CD14-positive monocyte (primary cell): ENCODE measurements around the gene POU2AF1. TPM values are rescaled to one million over a fixed set of nuclear protein-coding genes. Genes with fewer than 3 reads are reported as not detected.

Source experiments
- DNase-seq, 3 donors: peaks; one replicate each; pipeline ENCODE4 v3.0.0-alpha.2; 2011 to 2022
- H2AFZ ChIP-seq: 2 replicates; pipeline ENCODE4 v1.6.0; 2012; ENCODE audit warnings: mild to moderate bottlenecking, low read depth, low read length, inconsistent platforms; ENCODE audit not compliant: insufficient read depth, poor library complexity, severe bottlenecking
- H3K27ac ChIP-seq, 2 donors: 1 replicate in 1 of 2; 2 replicates in 1 of 2; pipeline ENCODE4 v1.5.1; 2012 to 2013; ENCODE audit warnings: low read length in 2 of 2, control low read depth in 1 of 2, inconsistent platforms in 1 of 2, low read depth in 1 of 2, mild to moderate bottlenecking in 1 of 2
- H3K27me3 ChIP-seq, 2 donors: one replicate each; pipeline versions ENCODE4 v1.6.0 to v1.6.1; 2011 to 2013; ENCODE audit warnings: low read length in 2 of 2; ENCODE audit not compliant: control insufficient read depth in 2 of 2, insufficient read depth in 2 of 2
- H3K36me3 ChIP-seq, 2 donors: replicated peaks in 1 of 2; 1 replicate in 1 of 2; 2 replicates in 1 of 2; pipeline versions ENCODE4 v1.5.1 to v1.6.1; 2012 to 2013; ENCODE audit warnings: low read length in 2 of 2, control low read depth in 1 of 2, inconsistent platforms in 1 of 2, mild to moderate bottlenecking in 1 of 2; ENCODE audit not compliant: insufficient read depth in 2 of 2, control insufficient read depth in 1 of 2
- H3K4me1 ChIP-seq, 2 donors: 1 replicate in 1 of 2; 2 replicates in 1 of 2; pipeline versions ENCODE4 v1.5.1 to v1.6.1; 2012 to 2013; ENCODE audit warnings: low read length in 2 of 2, control low read depth in 1 of 2, inconsistent platforms in 1 of 2, mild to moderate bottlenecking in 1 of 2, moderate library complexity in 1 of 2; ENCODE audit not compliant: insufficient read depth in 2 of 2, control insufficient read depth in 1 of 2
- H3K4me2 ChIP-seq: replicated peaks from 2 replicates; pipeline ENCODE3; 2012; ENCODE audit warnings: low read length, moderate library complexity, mild to moderate bottlenecking; ENCODE audit not compliant: poor library complexity, severe bottlenecking; ENCODE audit errors: extremely low read depth
- H3K4me3 ChIP-seq, 3 experiments: fragments of 200-600 bp in 1 of 3; sonication (generic) in 1 of 3; replicated peaks in 1 of 3; 1 replicate in 2 of 3; 2 replicates in 1 of 3; pipeline ENCODE4 v1.5.1; 2011 to 2013; ENCODE audit warnings: low read length in 3 of 3, mild to moderate bottlenecking in 3 of 3, control low read depth in 2 of 3, low read depth in 2 of 3, inconsistent platforms in 1 of 3, moderate library complexity in 1 of 3
- H3K79me2 ChIP-seq: 2 replicates; pipeline ENCODE4 v1.6.0; 2012; ENCODE audit warnings: mild to moderate bottlenecking, control low read depth, inconsistent platforms, low read length, moderate library complexity; ENCODE audit not compliant: insufficient read depth
- H3K9ac ChIP-seq: 2 replicates; pipeline ENCODE4 v1.6.0; 2017; ENCODE audit warnings: low read length, mild to moderate bottlenecking; ENCODE audit not compliant: insufficient read depth, poor library complexity, severe bottlenecking
- H3K9me3 ChIP-seq, 2 donors: replicated peaks in 1 of 2; 1 replicate in 1 of 2; 2 replicates in 1 of 2; pipeline versions ENCODE4 v1.5.1 to v1.6.1; 2012 to 2013; ENCODE audit warnings: low read length in 2 of 2, control low read depth in 1 of 2; ENCODE audit not compliant: control insufficient read depth in 1 of 2, insufficient read depth in 1 of 2
- H4K20me1 ChIP-seq: 2 replicates; pipeline ENCODE4 v1.6.0; 2012; ENCODE audit warnings: mild to moderate bottlenecking, low read length, control low read depth, moderate library complexity; ENCODE audit not compliant: insufficient read depth
- H3K27ac Mint-ChIP-seq, 7 donors: one replicate each; pipeline ENCODE4 v1.8.0; 2020; ENCODE audit warnings: mild to moderate bottlenecking in 7 of 7, mixed read lengths in 7 of 7, moderate library complexity in 6 of 7, inconsistent platforms in 2 of 7
- H3K27me3 Mint-ChIP-seq, 3 donors: one replicate each; pipeline ENCODE4 v1.8.0; 2021 to 2022; ENCODE audit warnings: low read depth in 3 of 3, mild to moderate bottlenecking in 3 of 3, mixed read lengths in 3 of 3, moderate library complexity in 3 of 3, inconsistent platforms in 1 of 3
- H3K36me3 Mint-ChIP-seq, 2 donors: one replicate each; pipeline ENCODE4 v1.8.0; 2020; ENCODE audit warnings: mixed read lengths in 2 of 2, inconsistent platforms in 1 of 2, mild to moderate bottlenecking in 1 of 2
- H3K4me1 Mint-ChIP-seq: one replicate; pipeline ENCODE4 v1.8.0; 2020; ENCODE audit warnings: mild to moderate bottlenecking, mixed read lengths
- H3K4me3 Mint-ChIP-seq, 2 donors: one replicate each; pipeline ENCODE4 v1.8.0; 2020; ENCODE audit warnings: mild to moderate bottlenecking in 2 of 2, mixed read lengths in 2 of 2, moderate library complexity in 1 of 2
- H3K9me3 Mint-ChIP-seq, 7 donors: one replicate each; pipeline ENCODE4 v1.8.0; 2020 to 2022; ENCODE audit warnings: mixed read lengths in 7 of 7, mild to moderate bottlenecking in 6 of 7, moderate library complexity in 6 of 7, inconsistent platforms in 2 of 7
- WGBS: methylation state at CpG from one replicate; pipeline ENCODE4 v1.1.5; 2013; ENCODE audit warnings: missing lambda C conversion rate; ENCODE audit not compliant: insufficient coverage; 5-methylcytosine and 5-hydroxymethylcytosine counted together
- intact Hi-C, 2 donors: fragments of 100-400 bp; cut with micrococcal nuclease; formaldehyde crosslinking; loops; one replicate each; pipeline versions ENCODE4 v1.15.0 to v1.15.1; 2023
- polyA plus RNA-seq, 3 donors: library from polyadenylated mRNA; depleted of rRNA in 1 of 3; unstranded in 2 of 3; stranded (reverse) in 1 of 3; fragments of 300-500 nt in 2 of 3; fragments of >200 nt in 1 of 3; fragmentation: Illumina TruSeq in 2 of 3; gene quantifications; 1 replicate in 2 of 3; 2 replicates in 1 of 3; pipeline ENCODE4 v1.2.3, GENCODE V29; 2012 to 2021
- TF ChIP-seq, protein P1 (sequence below): fragments of 200-600 bp; IDR thresholded peaks from one replicate; pipeline ENCODE4 v1.8.0; 2022; ENCODE audit warnings: antibody characterized with exemption, mild to moderate bottlenecking

POU2AF1 gene
- polyA plus RNA-seq, 3 donors: 0.07 to 0.12 (median 0.09) TPM

DNA sequence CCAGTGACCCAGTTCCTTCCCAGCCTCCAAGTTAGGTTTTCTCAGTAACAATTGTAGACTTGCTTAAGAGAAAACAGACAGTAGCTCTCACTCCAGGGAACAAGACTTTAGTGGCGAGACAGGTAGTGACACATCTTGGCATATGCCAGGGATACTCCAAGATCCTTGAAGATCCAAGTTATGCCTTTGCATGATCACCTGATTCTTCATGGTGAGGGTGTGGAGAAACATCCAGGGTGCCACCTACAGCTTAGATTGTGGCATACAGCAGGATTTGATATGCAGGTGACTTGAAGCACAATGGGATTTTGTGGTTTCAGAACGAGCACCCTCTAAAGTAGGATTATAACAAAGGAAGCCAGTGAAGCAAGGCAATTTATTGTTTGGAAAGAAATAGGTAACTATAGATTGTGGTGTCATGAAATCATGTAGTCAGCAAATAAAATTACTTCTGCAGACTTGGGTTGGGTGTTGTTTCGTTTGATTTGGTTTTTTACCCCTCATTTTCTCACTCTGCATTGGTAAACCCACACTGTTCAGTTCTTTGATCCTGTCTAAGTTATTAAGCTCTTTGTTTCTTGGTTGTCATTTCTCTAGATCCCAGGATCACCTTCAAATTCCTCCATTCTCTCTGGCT is 71.5 kb downstream of the POU2AF1 start:
- Histone ChIP-seq H4K20me1 (no peaks in the 10 kb centered on the region), H3K27me3 (peaks cover 0 to 2% of the 10 kb centered on the region in 2 donors), H2AFZ (no peak overlapping the region), H3K36me3 (no peaks in the 10 kb centered on the region), H3K27ac (no peak overlapping the region), H3K4me1 (no peaks in the 10 kb centered on the region), H3K4me2 (no peak overlapping the region), H3K9me3 (no peaks in the 10 kb centered on the region), H3K9ac (no peak overlapping the region), H3K79me2 (no peaks in the 10 kb centered on the region), H3K4me3 (no peak overlapping the region)
- no peak overlapping the region for H3K4me3 Mint-ChIP-seq
- H3K27me3 Mint-ChIP-seq: peaks cover 2 to 22% (median 8%) of the 10 kb centered on the region in 3 donors
- 54% methylated on average over 2 of the region's 3 CpGs for WGBS
- no peaks in the 10 kb centered on the region for H3K4me1 Mint-ChIP-seq
- intact Hi-C loops: no loop called here
- TF ChIP-seq, protein P1, sequence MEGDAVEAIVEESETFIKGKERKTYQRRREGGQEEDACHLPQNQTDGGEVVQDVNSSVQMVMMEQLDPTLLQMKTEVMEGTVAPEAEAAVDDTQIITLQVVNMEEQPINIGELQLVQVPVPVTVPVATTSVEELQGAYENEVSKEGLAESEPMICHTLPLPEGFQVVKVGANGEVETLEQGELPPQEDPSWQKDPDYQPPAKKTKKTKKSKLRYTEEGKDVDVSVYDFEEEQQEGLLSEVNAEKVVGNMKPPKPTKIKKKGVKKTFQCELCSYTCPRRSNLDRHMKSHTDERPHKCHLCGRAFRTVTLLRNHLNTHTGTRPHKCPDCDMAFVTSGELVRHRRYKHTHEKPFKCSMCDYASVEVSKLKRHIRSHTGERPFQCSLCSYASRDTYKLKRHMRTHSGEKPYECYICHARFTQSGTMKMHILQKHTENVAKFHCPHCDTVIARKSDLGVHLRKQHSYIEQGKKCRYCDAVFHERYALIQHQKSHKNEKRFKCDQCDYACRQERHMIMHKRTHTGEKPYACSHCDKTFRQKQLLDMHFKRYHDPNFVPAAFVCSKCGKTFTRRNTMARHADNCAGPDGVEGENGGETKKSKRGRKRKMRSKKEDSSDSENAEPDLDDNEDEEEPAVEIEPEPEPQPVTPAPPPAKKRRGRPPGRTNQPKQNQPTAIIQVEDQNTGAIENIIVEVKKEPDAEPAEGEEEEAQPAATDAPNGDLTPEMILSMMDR: no peak
- no peaks in the 10 kb centered on the region for H3K36me3 Mint-ChIP-seq
- no peak for DNase-seq
- H3K9me3 Mint-ChIP-seq: no peaks in the 10 kb centered on the region
- H3K27ac Mint-ChIP-seq: peak overlapping the region in 1 of 7 donors; percentile 2

DNA sequence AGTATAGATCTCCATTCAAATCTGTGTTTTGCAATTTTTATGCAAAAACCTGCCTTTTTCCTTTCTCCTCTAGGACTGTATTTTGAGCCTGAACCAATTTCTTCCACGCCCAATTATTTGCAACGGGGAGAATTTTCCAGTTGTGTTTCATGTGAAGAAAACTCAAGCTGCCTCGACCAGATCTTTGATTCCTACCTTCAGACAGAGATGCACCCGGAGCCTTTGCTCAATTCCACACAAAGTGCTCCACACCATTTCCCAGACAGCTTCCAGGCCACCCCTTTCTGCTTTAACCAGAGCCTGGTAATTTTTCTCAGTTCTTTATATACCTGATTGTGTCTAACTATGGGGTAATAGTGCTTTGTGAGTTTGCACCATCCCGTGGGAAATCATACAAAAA is 72.8 kb downstream of the POU2AF1 start:
- Histone ChIP-seq H4K20me1 (no peaks in the 10 kb centered on the region), H3K36me3 (no peaks in the 10 kb centered on the region), H3K27me3 (peaks cover 2 to 3% of the 10 kb centered on the region in 2 donors), H2AFZ (no peak overlapping the region), H3K27ac (no peak overlapping the region), H3K4me2 (no peak overlapping the region), H3K4me3 (no peak overlapping the region), H3K4me1 (no peaks in the 10 kb centered on the region), H3K9ac (no peak overlapping the region), H3K79me2 (no peaks in the 10 kb centered on the region), H3K9me3 (no peaks in the 10 kb centered on the region)
- no peak for DNase-seq
- no peak overlapping the region for H3K27ac Mint-ChIP-seq
- H3K27me3 Mint-ChIP-seq: peaks cover 5 to 25% (median 10%) of the 10 kb centered on the region in 3 donors
- no peak overlapping the region for H3K4me3 Mint-ChIP-seq
- H3K36me3 Mint-ChIP-seq: no peaks in the 10 kb centered on the region
- H3K4me1 Mint-ChIP-seq: no peaks in the 10 kb centered on the region
- TF ChIP-seq, protein P1: no peak
- WGBS: 100% methylated on average over 2 of the region's 5 CpGs
- no peaks in the 10 kb centered on the region for H3K9me3 Mint-ChIP-seq
- intact Hi-C loops: no loop called here
